ENCODE results near the gene GRIA4. TPM values are rescaled to one million over a fixed set of nuclear protein-coding genes. Genes with fewer than 3 reads are reported as not detected.
"Not testable (repeated sequence)": the region's sequence is repeated elsewhere in the genome, so short reads cannot be mapped to it uniquely, and the experiment has no call there.

GRIA4 gene
- total RNA-seq, 4 donors from 2014 or later = 0.08 to 1.0 (median 0.76) TPM

- DNase-seq (ENCODE audit: low spot score in 2 of 2) = no peak
- TF ChIP-seq, protein P1, sequence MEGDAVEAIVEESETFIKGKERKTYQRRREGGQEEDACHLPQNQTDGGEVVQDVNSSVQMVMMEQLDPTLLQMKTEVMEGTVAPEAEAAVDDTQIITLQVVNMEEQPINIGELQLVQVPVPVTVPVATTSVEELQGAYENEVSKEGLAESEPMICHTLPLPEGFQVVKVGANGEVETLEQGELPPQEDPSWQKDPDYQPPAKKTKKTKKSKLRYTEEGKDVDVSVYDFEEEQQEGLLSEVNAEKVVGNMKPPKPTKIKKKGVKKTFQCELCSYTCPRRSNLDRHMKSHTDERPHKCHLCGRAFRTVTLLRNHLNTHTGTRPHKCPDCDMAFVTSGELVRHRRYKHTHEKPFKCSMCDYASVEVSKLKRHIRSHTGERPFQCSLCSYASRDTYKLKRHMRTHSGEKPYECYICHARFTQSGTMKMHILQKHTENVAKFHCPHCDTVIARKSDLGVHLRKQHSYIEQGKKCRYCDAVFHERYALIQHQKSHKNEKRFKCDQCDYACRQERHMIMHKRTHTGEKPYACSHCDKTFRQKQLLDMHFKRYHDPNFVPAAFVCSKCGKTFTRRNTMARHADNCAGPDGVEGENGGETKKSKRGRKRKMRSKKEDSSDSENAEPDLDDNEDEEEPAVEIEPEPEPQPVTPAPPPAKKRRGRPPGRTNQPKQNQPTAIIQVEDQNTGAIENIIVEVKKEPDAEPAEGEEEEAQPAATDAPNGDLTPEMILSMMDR (IDR thresholded peaks at IDR 0.05) = no peak
- TF ChIP-seq POLR2A (IDR thresholded peaks at IDR 0.05) = no peak
- 55 to 59% methylated on average over 8 of the region's 8 CpGs for WGBS, 2 donors
- H3K4me3 ChIP-seq (ENCODE audit: low read depth, poor library complexity, severe bottlenecking) = no peak overlapping the region
- intact Hi-C loops (cut with DNase I; ENCODE audit: low total_unique reads) = no loop called here
These were observed 260.7 kb downstream of the GRIA4 start for GRCh38 chr11:105870516-105871113.

- no peak for DNase-seq (ENCODE audit: low spot score in 2 of 2)
- TF ChIP-seq, protein P1 (IDR thresholded peaks at IDR 0.05) = no peak
- TF ChIP-seq POLR2A (IDR thresholded peaks at IDR 0.05) = no peak
- intact Hi-C loops (cut with DNase I; ENCODE audit: low total_unique reads) = no loop called here
- WGBS, 2 donors = 87 to 93% methylated on average over 3 of the region's 3 CpGs
- H3K4me3 ChIP-seq (ENCODE audit: low read depth, poor library complexity, severe bottlenecking) = no peak overlapping the region
These were observed 268.6 kb downstream of the GRIA4 start for GRCh38 chr11:105878510-105878909.

- 89 to 94% methylated on average over 5 of the region's 5 CpGs for WGBS, 2 donors
- DNase-seq (ENCODE audit: low spot score in 2 of 2); H3K4me3 ChIP-seq (ENCODE audit: low read depth, poor library complexity, severe bottlenecking); intact Hi-C loops (cut with DNase I; ENCODE audit: low total_unique reads): not testable (repeated sequence)
These were observed 269.1 kb downstream of the GRIA4 start for GRCh38 chr11:105878927-105879326.

DNA sequence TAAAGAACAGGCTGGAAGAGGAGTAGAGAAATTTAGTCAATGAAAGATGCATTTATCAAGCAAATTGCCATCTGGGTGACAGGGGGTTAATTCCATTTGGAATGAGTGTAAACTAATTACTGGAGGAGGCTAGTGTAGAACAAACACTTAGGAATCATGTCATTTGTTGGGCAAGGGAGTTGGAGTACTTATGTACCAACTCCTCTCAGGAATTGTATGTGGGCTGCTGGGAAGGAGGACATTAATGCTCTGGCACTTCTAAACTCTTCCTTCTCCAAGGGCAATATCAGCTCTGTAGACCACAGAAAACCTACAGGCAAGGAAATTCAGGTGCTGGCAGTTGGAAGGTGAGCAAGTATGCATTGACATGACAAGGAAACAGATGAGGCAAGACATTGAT lies 271.2 kb downstream of the GRIA4 start:
- DNase-seq (ENCODE audit: low spot score in 2 of 2) = no peak
- TF ChIP-seq POLR2A (IDR thresholded peaks at IDR 0.05) = no peak
- TF ChIP-seq, protein P1 (IDR thresholded peaks at IDR 0.05) = no peak
- no peak overlapping the region for H3K4me3 ChIP-seq (ENCODE audit: low read depth, poor library complexity, severe bottlenecking)
- intact Hi-C loops (cut with DNase I; ENCODE audit: low total_unique reads) = no loop called here

DNA sequence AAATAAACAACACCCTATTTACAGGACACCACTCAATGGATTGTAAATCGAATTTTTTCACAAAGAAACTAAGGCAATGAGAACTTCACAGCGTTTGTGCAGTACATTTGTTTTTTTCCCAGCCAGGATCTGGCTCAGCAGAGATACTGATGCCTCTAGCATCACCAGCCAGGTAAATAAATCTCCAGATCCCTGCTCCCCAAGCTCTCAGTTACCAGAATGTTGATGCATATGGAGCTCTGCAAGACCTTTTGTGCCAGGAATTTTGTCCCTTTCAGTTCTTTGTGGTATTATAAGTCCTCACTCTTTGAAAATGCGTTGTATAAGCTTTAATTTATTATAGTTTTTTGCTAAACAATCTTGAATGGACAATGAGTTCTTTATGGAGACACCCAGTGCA lies 274.6 kb downstream of the GRIA4 start:
- WGBS, 2 donors = 72 to 77% methylated on average over 3 of the region's 3 CpGs
- no peak for TF ChIP-seq POLR2A (IDR thresholded peaks at IDR 0.05)
- TF ChIP-seq, protein P1 (IDR thresholded peaks at IDR 0.05) = no peak
- intact Hi-C loops (cut with DNase I; ENCODE audit: low total_unique reads) = no loop called here
- no peak overlapping the region for H3K4me3 ChIP-seq (ENCODE audit: low read depth, poor library complexity, severe bottlenecking)
- no peak for DNase-seq (ENCODE audit: low spot score in 2 of 2)

GRCh38 chr11:105891685-105892084 lies 281.8 kb downstream of the GRIA4 start:
- H3K4me3 ChIP-seq (ENCODE audit: low read depth, poor library complexity, severe bottlenecking) = no peak overlapping the region
- 85% methylated on average over 2 of the region's 2 CpGs for WGBS, 2 donors
- DNase-seq (ENCODE audit: low spot score in 2 of 2) = no peak
- intact Hi-C loops (cut with DNase I; ENCODE audit: low total_unique reads) = loop anchor here (5.0 kb wide), 1 partner anchor 1021 kb away; no protein-coding TSS in a partner anchor
- no peak for TF ChIP-seq POLR2A (IDR thresholded peaks at IDR 0.05)
- TF ChIP-seq, protein P1 (IDR thresholded peaks at IDR 0.05) = no peak

All from lower leg skin (tissue), 4 donors.